ENCODE data around the gene WWOX. TPM values are rescaled to one million over a fixed set of nuclear protein-coding genes. Genes with fewer than 3 reads are reported as not detected.

WWOX gene
- total and polyA plus RNA-seq, 2 of the 13 experiments (the other 11 are each of a cell fraction or from before 2014, with no cell fraction given), result 9.1 to 37.4 TPM

- no peak for TF ChIP-seq CENPT (CRISPR knock-in tag; IDR thresholded peaks at IDR 0.05; ENCODE audit: low read depth)
- TF ChIP-seq GABPB1 (CRISPR knock-in tag; IDR thresholded peaks at IDR 0.05), result no peak
- no peak for TF ChIP-seq ZSCAN29 (CRISPR knock-in tag; conservative IDR thresholded peaks at IDR 0.05)
- no peak for TF ChIP-seq ZNF460 (CRISPR knock-in tag; IDR thresholded peaks at IDR 0.05; ENCODE audit: borderline replicate concordance)
- no peak for TF ChIP-seq TBL1XR1 (IDR thresholded peaks at IDR 0.05; ENCODE audit: borderline replicate concordance, low read length, partially characterized antibody)
- TF ChIP-seq ZNF572 (CRISPR knock-in tag; IDR thresholded peaks at IDR 0.05), result no peak
- TF ChIP-seq FOXP1 (IDR thresholded peaks at IDR 0.05), result no peak
- TF ChIP-seq FOXP1 (CRISPR knock-in tag; IDR thresholded peaks at IDR 0.05), result peak; percentile 76; the same call in 1 of the 2 replicates
- TF ChIP-seq HCFC1 (IDR thresholded peaks at IDR 0.05; ENCODE audit: low read depth, low read length), result no peak
- TF ChIP-seq SRSF1 (optimal IDR thresholded peaks at IDR 0.05; ENCODE audit: low read depth, low read length), result no peak
- TF ChIP-seq KLF16 (CRISPR knock-in tag; IDR thresholded peaks at IDR 0.05), result peak in 1 of 2 experiments; percentile 77; a peak in 1 of 4 replicates
- no peak for TF ChIP-seq NFKB2 (CRISPR knock-in tag; IDR thresholded peaks at IDR 0.05; ENCODE audit: borderline replicate concordance)
- 0 out of 2 replicates have a peak, but pooled peaks have one; percentile 44 for TF ChIP-seq KLF9 (CRISPR knock-in tag; IDR thresholded peaks at IDR 0.05; ENCODE audit: low read depth)
- no peak for TF ChIP-seq NFYB (CRISPR knock-in tag; IDR thresholded peaks at IDR 0.05)
- no peak for TF ChIP-seq GATA4 (IDR thresholded peaks at IDR 0.05; ENCODE audit: borderline replicate concordance, low read depth)
- no peak for TF ChIP-seq ZNF530 (CRISPR knock-in tag; IDR thresholded peaks at IDR 0.05; ENCODE audit: low read depth)
- no peak for TF ChIP-seq ZNF768 (CRISPR knock-in tag; IDR thresholded peaks at IDR 0.05)
- TF ChIP-seq ADNP (CRISPR knock-in tag; IDR thresholded peaks at IDR 0.05), result 0 out of 2 replicates have a peak, but pooled peaks have one; percentile 14
- peak; percentile 75 to 76 for TF ChIP-seq EP300 (IDR thresholded peaks at IDR 0.05; ENCODE audit: low read depth in 2 of 2, low read length in 2 of 2)
- TF ChIP-seq EP300 (CRISPR knock-in tag; IDR thresholded peaks at IDR 0.05; ENCODE audit: borderline replicate concordance), result no peak; the same call in 1 of the 2 replicates
- TF ChIP-seq ZNF777 (CRISPR knock-in tag; IDR thresholded peaks at IDR 0.05), result 0 out of 2 replicates have a peak, but pooled peaks have one; percentile 22
- peak; percentile 74; the same call in 1 of the 2 replicates for TF ChIP-seq TGIF2 (CRISPR knock-in tag; IDR thresholded peaks at IDR 0.05)
- no peak for TF ChIP-seq KLF13 (CRISPR knock-in tag; IDR thresholded peaks at IDR 0.05)
- TF ChIP-seq ZNF263 (CRISPR knock-in tag; IDR thresholded peaks at IDR 0.05), result 0 out of 2 replicates have a peak, but pooled peaks have one; percentile 21
- no peak for TF ChIP-seq SIN3B (IDR thresholded peaks at IDR 0.05; ENCODE audit: low read length)
- TF ChIP-seq PHF21A (CRISPR knock-in tag; IDR thresholded peaks at IDR 0.05), result peak; percentile 48; the same call in 1 of the 2 replicates
- TF ChIP-seq ZBTB14 (CRISPR knock-in tag; IDR thresholded peaks at IDR 0.05), result no peak
- TF ChIP-seq MEIS2 (CRISPR knock-in tag; IDR thresholded peaks at IDR 0.05), result no peak; the same call in 1 of the 2 replicates
- peak; percentile 27; the same call in 1 of the 2 replicates for TF ChIP-seq ZNF362 (CRISPR knock-in tag; IDR thresholded peaks at IDR 0.05; ENCODE audit: borderline replicate concordance)
- TF ChIP-seq RELA (CRISPR knock-in tag; IDR thresholded peaks at IDR 0.05), result no peak
- no peak for TF ChIP-seq XBP1 (CRISPR knock-in tag; IDR thresholded peaks at IDR 0.05)
- TF ChIP-seq HHEX (CRISPR knock-in tag; IDR thresholded peaks at IDR 0.05), result peak; percentile 35; the same call in 1 of the 2 replicates
- TF ChIP-seq SP140L (CRISPR knock-in tag; IDR thresholded peaks at IDR 0.05; ENCODE audit: borderline replicate concordance), result 0 out of 2 replicates have a peak, but pooled peaks have one; percentile 64
These were observed 141.2 kb downstream of the WWOX start (continued) for GRCh38 chr16:78240459-78241222.
